ENCODE results near the gene JMJD4. TPM values are rescaled to one million over a fixed set of nuclear protein-coding genes. Genes with fewer than 3 reads are reported as not detected.

Gene JMJD4
- total RNA-seq, 1 donor from 2014 or later, result 6.6 TPM

DNA sequence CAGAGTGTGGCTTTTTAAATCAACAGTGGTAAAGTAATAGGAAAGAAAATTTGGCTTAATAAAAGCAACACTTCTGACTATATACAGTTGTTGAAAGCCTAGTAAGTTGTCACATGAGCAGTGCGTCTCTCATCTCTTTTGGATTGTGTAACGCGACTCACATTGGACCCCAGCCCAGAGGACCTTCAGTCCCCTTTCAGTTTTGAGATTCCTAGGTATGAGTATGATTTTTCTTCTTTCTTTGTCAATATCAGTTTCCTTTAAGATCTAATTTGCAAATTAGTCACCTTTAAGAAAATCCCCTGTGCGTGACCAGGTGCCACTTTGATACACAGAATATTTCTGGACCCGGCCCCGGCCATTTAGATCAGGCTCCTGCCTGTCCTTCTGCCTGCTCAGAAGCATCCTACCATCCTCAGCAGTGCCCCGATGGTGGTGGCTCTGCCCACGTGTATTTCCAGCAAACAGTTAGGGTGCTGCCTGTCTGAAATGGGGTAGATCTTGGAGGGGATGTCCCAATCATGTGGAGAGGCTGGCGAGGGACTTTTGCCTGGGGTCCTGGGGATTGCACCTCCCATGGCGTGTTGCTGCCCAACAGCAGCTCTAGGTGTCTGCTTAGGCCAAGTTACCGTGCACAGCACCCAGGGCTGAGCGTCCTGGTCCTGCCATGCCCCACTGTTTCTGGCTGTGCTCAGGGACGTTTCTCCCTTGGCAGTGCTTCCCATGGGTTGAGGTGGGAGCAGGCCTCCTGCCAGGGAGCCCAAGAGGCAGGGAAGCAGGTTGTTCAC lies 21.3 kb upstream of the JMJD4 start:
- ATAC-seq (ENCODE audit: poor library complexity), result peak; percentile 45
- intact Hi-C loops (cut with DNase I), result no loop called here
- DNase-seq, result no peak

DNA sequence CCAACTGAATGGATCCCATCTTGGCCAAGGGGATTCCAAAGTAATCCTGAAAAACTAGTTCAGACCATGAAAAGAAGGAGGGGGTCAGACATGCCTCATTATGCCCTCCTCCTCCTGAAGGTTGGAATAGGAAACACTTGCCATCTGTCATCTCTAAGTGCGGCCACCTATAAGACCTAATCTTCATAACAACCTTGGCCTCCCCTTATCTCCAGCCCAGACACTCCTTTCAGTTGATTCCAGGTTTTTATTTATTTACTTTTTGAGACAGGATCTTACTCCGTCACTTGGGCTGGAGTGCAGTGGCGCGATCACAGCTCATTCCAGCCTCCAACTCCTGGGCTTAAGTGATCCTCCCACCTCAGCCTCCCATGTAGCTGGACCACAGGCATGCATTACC lies 19.9 kb upstream of the JMJD4 start:
- intact Hi-C loops (cut with DNase I), result no loop called here
- DNase-seq, result no peak
- no peak for ATAC-seq (ENCODE audit: poor library complexity)

DNA sequence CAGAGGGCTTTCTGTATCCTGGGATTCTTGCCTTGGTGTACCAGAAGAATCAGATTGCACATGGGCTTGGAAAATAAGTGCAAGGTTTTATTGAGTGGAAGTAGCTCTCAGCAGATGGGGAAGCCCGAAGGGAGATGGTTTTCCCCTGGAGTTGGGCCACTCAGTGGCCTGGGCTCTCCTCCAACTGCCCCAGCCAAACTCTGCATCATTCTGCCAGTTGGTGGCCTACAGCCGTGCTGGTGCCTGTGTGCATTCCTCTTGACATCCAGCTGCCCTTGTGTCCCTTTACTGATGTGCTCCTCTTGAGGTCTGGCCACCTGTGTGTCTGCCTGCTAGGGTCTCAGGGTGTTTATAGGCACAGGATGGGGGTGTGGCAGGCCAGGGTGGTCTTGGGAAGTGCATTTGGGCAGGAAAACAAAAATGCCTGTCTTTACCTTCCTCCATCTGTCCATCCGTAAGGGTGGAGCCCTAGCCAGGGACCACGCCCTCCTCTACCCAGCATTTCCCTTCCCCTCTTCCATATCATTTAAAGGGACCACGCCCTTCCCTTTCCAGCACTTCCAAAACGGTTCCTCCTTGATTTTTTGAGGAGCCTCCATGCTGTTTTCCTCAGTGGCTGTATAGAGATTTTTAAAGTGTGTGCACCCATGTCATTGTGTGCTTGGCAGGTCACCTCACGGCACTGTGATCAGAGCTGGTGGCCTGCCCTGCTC lies 19.1 kb upstream of the JMJD4 start:
- ATAC-seq (ENCODE audit: poor library complexity) (peak; percentile 72), DNase-seq (peak; percentile 79)
- intact Hi-C loops (cut with DNase I), result no loop called here

DNA sequence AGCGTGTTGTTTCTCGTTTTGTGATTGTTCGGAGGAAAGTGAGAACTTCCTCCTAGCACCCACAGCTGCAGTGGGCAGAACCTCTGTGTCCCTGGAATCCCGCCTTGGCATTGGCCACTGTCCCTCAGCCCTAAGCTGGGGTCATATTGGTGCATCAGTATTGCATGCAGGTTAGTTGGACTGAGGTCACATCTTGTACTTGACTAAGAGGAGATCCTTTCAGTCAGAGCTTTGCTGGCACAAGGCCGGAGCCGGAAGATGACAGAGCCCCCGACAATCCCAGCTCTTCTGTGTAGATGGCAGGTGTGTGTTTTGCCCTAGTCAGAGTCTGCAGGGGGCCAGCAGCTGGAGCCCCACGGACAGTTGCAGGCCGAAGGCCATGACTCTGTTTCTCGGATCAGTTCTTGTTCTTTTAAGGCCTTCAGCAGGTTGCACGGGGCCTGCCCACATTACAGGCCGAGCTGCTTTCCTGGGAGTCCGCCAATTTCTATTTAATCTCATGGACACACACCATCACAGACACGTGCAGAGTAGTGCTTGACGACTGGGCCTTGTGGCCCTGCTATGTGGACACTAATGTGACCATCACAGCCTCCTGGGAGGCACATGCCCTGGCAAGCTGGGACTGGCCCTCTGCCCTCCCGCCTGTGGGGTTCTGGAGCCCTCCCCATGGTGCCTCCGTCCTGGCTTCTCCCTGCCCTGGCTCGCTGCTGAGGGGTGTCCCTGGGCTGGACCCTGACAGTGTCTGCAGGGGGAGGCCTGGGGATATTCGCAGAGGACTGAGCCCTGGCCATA lies 15.0 kb upstream of the JMJD4 start:
- peak; percentile 66 for ATAC-seq (ENCODE audit: poor library complexity)

DNA sequence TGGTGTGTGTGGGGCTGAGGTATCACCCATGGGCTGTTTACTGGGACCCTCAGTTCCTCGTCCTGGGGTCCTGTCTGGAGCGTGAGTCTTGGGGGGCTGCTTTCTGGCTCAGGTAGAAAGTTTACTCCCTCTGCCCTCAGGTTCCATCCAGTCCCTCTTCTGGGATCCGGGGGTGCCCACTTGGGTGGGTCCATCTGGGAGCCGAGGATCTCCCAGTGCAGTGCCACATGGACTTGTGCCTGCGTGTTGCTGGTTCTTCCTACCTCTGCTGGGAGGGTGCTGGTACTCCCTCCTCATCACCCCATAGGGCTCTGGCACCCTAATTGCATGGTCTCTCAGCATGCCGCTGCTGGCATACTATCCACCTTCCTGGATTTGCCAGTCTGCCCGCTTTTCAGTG lies 14.1 kb upstream of the JMJD4 start:
- intact Hi-C loops (cut with DNase I), result no loop called here
- DNase-seq (peak; percentile 24), ATAC-seq (ENCODE audit: poor library complexity) (no peak)

More for the DNA sequence above, 15.0 kb upstream of the JMJD4 start:
- intact Hi-C loops (cut with DNase I), result no loop called here
- DNase-seq, result no peak

DNA sequence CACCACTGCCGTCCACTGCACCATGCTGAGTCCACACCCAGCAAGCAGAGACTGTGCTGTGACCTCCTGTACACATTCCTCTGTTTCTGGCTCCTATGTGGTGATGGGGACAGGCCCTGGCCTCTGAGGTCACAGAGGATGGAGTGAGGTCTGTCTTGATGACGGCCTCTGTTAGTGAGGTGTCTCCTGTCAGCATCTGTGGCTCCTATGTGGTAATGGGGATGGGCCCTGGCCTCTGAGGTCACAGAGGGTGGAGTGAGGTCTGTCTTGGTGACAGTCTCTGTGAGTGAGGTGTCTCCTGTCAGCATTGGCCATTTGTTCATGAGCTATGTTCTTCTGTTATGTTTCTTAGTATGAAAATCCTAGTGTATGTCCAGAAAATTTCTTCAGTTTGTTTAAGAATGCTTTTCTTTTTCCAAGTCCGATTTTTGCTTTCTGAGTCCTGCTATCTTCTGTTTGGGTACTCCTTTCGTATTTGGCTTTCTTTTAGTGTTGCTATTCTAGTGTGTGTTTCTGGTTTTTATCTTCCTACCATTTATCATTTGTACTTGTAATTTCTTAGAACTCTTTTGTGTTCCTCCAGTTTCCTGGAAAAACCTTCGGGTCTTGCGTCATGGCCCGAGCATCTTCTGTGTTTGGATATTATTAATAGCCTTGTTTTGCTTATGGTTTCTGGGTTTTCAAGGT lies 13.5 kb upstream of the JMJD4 start:
- DNase-seq, result no peak
- ATAC-seq (ENCODE audit: poor library complexity), result peak; percentile 46
- intact Hi-C loops (cut with DNase I), result no loop called here

DNA sequence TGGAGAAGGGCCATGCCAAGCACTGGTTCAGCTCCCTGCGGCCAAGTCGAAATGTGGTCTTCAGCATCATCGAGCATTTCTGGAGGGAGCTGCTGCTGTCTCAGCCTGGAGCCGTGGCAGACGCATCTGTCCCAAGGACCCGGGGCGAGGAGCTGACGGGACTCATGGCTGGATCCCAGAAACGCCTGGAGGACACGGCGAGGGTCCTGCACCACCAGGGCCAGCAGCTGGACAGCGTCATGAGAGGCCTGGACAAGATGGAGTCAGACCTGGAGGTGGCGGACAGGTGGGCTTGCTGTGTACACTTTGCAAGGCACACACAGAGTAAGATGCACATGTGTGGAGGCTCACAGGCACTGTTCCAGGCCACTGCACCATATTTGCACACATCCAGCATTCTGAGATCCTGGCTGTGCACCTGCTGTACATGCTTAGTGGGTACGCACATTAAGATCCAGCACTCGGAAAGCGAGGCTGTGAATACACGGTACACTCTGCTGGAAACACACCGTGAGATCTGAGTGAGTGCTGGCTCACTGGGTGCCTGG lies 12.9 kb upstream of the JMJD4 start:
- ATAC-seq (ENCODE audit: poor library complexity) (no peak), DNase-seq (no peak)
- intact Hi-C loops (cut with DNase I), result no loop called here

DNA sequence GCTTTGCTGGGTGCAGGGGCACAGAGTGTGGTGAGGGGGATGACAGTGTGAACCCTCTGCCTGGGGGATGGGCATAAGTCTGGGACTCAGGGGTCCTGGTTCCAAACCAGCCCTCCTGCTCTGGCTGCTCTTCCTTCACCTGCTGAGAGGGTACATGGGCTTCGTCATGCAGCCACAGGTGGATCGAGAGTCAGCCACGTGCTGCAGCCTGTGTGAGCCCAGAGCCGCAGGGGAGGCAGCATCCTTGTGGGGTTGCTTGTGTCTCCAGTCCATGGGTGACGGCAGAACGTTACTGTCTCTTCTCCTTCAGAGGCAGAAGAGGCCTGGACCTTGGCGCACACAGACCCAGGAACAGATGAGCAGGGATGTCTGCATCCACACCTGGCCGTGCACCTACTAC lies 12.3 kb upstream of the JMJD4 start:
- ATAC-seq (ENCODE audit: poor library complexity) (no peak), DNase-seq (no peak)
- intact Hi-C loops (cut with DNase I), result no loop called here

DNA sequence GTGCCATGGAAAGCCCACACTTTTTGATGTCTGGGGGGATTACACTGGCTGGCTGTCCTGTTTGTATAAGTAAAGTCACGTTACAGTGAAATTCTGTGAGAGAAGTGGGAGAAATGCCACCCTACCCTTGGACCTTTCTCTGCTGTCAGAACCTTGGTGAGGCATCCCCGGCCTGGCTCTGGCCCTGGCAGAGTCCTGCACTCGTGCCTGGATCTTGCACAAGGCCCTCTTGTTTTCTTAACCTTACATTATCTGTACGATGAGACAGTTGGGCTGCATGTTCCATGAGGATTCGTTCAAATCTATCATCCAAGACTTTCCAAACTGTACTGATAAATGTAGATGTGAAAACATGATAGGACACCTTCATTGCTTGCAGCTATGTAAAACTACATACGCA lies 11.6 kb upstream of the JMJD4 start:
- intact Hi-C loops (cut with DNase I), result no loop called here
- no peak for DNase-seq
- ATAC-seq (ENCODE audit: poor library complexity), result no peak

DNA sequence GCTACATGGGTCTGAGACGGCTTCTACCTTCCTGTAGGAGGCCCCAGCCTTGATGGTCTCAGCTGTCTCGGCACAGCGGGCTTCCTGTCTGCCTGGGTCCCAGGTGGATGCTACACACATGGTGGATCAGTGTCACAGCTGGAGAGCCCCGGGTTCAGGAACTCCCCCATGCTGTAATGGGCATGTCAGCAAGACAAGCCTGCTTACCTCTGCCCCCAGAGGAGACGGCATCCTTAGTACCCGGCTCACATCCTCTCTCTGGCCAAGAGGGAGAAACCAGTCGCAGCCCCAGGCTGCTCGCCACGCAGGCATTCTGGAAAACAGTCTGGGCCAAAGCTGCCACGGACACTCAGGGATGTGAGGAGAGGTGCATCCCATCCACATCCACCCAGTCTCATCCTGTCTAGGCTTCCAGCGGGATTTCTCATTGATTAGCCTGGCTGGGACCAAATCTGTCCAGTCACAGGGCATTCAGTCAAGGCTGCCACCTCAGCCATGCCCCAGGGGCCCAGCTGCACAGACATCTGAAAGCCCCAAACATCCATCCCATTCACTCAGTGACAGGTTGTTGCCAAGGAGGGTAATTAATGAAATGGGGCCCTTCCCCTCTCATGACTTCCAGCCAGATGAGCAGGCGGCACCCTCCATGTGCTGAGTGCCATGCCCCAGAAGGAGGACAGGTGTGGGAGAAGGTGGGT lies 10.6 kb upstream of the JMJD4 start:
- DNase-seq (no peak), ATAC-seq (ENCODE audit: poor library complexity) (no peak)
- intact Hi-C loops (cut with DNase I), result no loop called here

DNA sequence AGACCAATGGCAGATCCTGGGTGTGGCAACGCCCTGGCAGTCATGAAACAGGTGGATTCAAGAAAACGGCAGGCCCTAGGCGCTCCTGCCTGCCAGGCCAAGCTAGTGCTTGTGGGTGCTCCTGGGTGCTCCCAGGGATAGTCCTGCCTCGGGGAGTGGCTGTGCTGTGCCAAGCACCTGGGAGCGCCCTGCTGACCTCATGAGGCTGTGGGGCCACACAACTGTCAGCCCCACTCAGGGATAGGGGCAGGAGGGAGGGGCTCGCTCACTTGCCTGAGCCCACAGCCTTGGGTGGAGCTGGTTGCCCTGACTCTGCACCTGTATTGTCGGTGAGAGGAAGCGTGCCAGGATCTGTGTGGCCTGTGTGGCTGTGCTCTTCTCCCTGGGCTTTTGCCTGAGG lies 9.6 kb upstream of the JMJD4 start:
- intact Hi-C loops (cut with DNase I), result no loop called here

DNA sequence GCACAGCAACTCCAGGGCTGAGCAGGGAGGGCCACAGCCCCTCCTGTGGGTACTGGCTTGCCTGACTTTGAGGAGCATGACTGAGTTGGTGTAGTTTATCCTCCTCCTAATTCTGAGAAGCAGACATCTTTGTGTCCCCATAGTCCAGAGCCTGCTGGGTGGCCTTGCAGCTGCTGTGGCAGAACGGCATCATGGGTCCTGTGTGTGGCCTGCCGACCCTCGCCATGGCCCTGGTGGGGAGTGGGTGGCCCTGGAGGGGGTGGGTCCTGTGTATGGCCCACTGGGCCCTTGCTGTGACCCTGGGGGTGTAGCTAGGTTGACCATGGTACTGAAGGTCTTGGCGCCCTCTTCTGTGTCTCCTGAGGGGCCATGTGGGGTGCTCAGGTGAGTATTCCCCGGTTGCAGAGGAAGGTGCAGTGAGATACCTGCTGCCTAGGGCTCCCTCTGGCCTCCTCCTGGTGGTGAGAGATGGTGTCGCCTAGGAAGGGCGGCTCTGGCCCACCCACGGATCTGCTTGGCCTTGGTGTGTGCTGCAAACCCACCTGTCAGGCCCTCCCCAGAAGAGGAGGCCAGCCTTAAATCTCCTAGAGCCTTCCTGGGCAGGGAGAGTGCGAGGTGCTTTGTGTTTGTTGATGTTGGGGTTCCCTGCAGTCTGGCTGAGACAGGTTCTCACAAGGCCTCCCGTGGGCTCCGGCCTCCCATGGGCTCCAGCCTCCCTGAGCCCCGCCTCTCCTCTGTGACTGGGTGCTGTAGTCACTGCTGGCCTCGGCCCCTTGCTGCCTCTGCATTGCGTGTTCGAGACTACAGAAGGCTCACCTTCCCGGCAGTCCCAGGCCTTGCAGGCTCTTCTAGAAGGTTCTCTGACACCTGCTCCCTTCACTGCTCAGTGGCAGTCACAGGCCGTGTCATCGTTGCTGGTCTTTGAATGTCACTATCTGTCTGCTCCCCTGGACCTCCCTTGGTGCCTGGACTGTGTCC lies 7.9 kb upstream of the JMJD4 start:
- intact Hi-C loops (cut with DNase I), result no loop called here
- no peak for DNase-seq
- no peak for ATAC-seq (ENCODE audit: poor library complexity)

More for the DNA sequence above, 9.6 kb upstream of the JMJD4 start:
- ATAC-seq (ENCODE audit: poor library complexity), result no peak
- DNase-seq, result no peak

DNA sequence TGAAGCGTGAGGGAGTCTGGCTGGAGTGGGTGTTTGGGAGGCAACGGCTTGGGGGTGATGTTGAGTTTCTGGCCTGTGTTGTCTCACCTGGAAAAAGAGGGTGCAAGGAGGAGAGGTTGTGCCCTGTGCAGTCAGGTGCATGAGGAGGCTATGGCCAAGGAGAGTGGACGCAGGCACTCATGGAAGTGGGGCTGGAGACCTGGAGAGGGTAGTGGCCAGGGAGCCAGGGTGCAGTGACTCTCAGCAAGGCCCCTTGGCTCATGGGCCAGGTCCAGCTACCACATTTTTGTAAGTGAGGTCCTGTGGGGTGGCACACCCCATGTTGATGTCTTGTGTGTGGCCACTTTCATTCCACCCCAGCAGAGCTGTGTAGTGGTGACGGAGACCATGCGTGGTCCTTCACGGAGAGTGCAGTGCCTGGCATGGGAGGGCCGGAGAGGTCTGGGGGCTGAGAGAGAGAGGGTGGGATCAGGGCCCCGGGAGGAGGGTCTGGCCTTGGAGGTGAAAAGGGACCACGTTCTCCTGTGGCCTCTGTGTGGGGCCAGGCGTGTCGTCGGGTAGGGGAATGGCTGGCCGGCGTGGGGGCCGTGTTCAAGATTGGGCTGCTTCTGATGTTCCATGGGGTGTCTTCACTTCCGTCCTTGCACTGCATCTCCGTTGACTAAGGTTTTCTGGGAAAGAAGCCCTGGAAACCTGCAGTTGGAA lies 6.2 kb upstream of the JMJD4 start:
- DNase-seq, result no peak
- intact Hi-C loops (cut with DNase I), result no loop called here
- ATAC-seq (ENCODE audit: poor library complexity), result no peak

DNA sequence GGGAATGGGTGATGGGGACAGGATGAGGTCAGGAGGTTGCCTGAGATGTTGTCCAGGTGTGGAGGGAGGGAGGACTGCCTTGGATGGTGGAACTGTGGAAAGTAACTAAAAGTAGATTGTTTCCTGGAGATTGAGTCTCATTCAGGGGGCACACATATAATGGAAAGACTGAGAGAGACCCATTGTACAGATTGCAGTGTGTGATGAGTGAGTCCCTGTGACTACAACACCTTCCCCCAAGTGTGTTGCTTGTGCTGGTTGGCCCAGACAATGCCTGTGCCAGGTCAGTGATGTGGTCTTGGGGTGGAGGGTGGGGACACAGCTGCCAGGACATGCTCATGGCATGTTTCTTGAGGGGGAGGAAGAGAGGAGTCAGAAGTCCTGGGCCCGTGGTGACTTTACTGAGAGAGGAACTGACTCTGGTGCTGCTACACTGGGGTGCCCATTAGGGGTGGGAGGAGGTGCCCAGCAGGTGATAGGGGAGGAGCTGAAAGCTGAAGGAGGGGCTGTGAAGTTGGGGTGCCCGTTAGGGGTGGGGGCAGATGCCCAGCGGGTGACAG lies 5.4 kb upstream of the JMJD4 start:
- intact Hi-C loops (cut with DNase I), result no loop called here
- DNase-seq (no peak), ATAC-seq (ENCODE audit: poor library complexity) (no peak)

DNA sequence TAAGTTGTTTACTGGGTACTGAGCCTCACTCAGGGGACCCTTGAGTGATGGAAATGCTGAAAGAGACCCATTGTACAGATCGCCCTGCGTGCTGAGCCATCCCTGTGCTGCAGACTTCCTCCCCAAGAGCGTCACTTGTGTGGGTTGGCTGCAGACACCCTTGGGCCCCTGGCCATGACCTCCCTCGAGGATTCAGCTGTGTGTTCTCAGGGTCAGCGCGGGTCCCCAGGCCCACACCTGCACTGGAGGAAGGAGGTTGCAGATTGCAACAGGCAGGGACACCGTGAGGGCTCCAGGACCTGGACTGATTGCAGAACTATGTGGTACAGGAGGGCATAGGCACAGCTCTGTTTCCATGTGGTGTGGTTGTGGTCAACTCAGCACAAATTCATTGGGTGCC lies 4.5 kb upstream of the JMJD4 start:
- DNase-seq, result no peak
- no peak for ATAC-seq (ENCODE audit: poor library complexity)
- intact Hi-C loops (cut with DNase I), result no loop called here

DNA sequence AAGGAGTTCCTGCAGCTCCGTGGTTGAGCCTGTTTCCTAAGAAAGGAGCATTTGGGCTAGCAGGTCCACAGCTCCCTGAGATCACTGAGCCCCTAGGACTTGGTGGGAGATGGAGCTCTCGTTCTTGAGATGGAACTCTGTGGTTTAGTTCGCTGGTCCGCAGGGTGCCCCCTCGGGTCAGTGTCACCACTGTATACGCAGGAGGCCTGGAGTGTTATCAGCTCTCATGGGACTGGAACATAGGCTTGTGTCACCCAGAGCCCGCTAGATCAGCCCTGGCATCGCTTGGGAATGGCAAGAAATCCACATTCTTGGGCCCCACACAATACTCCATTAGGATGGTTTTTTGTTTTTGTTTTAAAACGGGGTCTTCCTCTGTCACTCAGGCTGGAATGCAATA lies 3.7 kb upstream of the JMJD4 start:
- DNase-seq (no peak), ATAC-seq (ENCODE audit: poor library complexity) (no peak)
- intact Hi-C loops (cut with DNase I), result no loop called here
